HG03196 (cell line): ENCODE measurements around the gene CRYGC.

ENCODE experiments used
- ATAC-seq: cut with Tn5 transposase; IDR thresholded peaks from one replicate; pipeline ENCODE4 v1.9.1; 2021; ENCODE audit not compliant: unreplicated experiment

Gene CRYGC

DNA sequence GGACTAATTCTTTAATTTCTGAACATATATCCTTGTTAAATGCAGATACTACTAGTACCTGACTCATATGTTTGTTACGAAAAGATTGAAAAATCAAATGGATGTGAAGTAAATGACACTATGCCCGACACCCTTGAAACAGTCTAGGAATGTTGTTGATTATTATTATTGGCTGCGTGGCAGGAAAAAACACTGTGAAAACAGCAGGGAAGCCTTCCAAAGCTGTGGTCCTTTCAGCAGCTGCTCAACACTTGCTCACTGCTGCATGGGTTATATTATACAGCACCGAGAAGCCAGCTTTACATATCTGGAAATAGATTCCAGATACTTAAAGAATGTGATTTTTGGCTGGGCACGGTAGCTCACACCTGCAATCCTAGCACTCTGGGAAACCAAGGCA is 31.8 kb downstream of the CRYGC start:
- ATAC-seq, result no peak

DNA sequence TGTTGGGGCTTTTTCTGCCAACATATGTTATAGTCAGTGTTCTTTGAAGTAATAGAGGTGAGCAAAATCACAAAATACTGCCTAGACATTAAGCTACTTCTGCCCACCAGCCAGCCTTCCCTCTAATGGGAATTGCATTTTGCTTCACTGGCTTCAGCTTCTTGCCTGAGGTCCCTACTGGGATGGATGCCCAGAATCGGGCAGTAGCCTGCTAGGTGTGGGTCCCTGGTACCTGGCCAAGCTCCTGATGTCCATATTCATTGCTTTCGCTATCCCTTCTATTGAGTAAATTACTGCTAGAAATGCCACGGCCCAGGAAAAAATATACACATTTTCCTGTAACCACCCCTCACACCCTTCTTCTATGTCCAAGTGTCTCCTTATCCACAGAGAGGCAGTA is 32.3 kb downstream of the CRYGC start:
- no peak for ATAC-seq

DNA sequence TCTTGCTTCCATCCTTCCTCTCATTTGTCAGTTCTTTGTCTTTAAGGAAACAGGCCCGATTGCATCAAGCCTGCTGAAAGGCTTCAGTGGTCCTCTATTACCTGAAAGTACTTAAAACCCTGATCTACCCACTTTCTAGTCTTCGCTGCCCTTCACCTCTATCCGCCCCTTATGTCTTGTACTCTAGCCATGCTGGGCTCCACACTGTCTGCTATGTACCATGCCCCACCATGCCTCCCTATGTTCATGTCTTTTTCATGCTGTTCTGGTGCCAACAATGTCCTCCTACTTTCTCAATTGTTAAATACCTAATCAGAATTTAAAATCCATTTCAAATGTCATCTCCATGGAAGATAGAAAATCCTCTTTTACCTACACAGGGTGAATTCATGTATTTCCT is 33.5 kb downstream of the CRYGC start:
- no peak for ATAC-seq

- no peak for ATAC-seq
These were observed 36.5 kb downstream of the CRYGC start for GRCh38 chr2:208093128-208093527.

DNA sequence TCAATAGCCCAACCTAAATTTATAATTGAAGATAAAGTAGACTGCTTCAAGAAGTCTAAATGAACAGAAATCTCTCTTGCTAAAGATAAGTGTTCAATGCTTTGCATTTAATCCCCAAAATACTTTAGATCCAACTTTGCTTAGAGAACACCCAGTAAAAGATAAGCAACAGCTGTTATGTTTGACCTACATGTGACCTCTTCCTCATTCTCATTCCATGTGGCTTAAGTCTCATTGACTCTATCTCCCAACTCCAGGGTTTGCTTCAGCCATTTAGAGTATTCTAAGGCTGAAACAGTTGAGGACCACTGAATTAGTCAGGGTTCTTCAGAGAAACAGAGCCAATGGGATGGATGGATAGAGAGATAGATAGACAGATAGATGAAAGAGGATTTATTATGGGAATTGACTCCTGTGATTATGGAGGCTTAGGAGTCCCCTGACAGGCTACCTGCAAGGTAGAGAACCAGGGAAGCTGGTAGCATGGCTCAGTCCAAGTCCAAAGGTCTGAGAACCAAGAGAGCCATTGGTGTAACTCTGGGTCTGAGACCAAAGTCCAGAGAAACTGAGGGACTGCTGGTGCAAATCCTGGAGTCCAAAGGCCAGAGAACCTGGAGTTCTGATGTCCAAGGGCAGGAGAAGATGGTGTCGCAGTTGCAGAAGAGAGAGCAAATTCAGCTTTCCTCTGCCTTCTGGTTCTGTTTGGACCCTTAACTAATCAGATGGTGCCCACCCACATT is 37.4 kb downstream of the CRYGC start:
- ATAC-seq, result no peak

DNA sequence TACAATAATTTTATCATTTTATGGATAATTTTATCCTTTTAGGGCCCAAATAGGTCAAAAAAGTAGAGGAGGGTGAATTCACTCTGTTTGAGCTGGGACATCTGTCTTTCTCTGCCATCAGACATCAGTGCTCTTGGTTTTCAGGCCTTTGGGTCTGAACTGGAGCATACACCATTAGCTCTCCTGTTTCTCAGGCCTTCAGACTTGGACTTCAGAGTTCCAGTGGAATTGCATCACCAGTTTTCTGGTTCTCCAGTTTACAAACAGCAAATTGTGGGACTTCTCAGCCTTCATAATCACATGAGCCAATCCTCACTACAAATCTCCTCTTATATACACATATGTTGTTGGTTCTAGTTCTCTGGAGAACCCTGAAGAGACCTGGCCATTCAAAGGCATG is 39.2 kb downstream of the CRYGC start:
- ATAC-seq, result no peak

DNA sequence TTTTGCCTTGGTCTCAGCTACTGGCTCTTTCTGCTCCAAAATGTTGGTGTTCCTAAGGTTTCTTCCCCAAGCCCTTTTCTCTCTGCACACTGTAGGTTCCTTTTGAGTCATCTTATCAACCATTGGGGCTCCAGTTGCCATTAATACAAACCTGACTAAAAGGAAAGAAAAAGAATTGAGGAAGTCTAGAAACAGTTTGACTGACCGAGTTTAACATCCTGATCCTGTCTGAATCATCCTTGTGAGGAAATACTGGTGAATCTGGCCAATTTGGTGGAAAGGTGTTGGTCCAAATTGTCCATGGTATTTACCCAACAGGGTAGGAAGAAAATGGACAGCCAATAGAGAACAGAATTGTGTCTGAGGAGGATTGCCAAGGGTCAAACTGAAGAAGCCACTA is 43.6 kb downstream of the CRYGC start:
- ATAC-seq, result no peak

GRCh38 chr2:208083807-208084206 is 45.8 kb downstream of the CRYGC start:
- ATAC-seq, result no peak
